Sigmoid colon (tissue), 4 donors: ENCODE data around the gene PAPOLG.

Experiments
- EP300 ChIP-seq, 4 donors: sonication (generic); formaldehyde crosslinking; IDR thresholded peaks; one replicate each; pipeline ENCODE4 v1.6.1; 2017; ENCODE audit warnings: antibody characterized with exemption in 4 of 4
- POLR2A ChIP-seq, 2 donors: fragments of 450-650 bp; IDR thresholded peaks; one replicate each; pipeline ENCODE4 v1.6.1; 2016; ENCODE audit warnings: antibody characterized with exemption in 2 of 2, mild to moderate bottlenecking in 2 of 2, moderate library complexity in 2 of 2
- TF ChIP-seq, protein P1 (sequence below), 4 experiments: fragments of 450-650 bp in 3 of 4; fragments of 200-600 bp in 1 of 4; IDR thresholded peaks; one replicate each; pipeline ENCODE4 v1.5.1; 2016 to 2019; ENCODE audit warnings: antibody characterized with exemption in 4 of 4, mild to moderate bottlenecking in 3 of 4, moderate library complexity in 2 of 4

DNA sequence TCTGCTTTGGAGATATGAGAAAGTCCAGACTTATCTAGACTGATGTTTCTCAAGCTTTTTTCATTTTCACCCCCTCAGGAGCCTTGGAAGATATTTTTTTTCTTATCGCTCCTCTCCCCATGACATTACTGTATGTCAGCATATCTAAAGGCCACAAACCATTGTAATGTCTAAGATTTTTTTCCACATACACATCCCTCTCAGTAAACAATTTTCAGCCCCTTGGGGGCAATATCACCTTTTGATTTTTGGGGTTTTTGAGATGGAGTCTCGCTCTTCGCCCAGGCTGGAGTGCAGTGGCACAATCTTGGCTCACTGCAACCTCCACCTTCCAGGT lies 65.0 kb downstream of the PAPOLG start:
- TF ChIP-seq POLR2A (IDR thresholded peaks at IDR 0.05), result no peak
- no peak for TF ChIP-seq EP300 (IDR thresholded peaks at IDR 0.05)
- TF ChIP-seq, protein P1, sequence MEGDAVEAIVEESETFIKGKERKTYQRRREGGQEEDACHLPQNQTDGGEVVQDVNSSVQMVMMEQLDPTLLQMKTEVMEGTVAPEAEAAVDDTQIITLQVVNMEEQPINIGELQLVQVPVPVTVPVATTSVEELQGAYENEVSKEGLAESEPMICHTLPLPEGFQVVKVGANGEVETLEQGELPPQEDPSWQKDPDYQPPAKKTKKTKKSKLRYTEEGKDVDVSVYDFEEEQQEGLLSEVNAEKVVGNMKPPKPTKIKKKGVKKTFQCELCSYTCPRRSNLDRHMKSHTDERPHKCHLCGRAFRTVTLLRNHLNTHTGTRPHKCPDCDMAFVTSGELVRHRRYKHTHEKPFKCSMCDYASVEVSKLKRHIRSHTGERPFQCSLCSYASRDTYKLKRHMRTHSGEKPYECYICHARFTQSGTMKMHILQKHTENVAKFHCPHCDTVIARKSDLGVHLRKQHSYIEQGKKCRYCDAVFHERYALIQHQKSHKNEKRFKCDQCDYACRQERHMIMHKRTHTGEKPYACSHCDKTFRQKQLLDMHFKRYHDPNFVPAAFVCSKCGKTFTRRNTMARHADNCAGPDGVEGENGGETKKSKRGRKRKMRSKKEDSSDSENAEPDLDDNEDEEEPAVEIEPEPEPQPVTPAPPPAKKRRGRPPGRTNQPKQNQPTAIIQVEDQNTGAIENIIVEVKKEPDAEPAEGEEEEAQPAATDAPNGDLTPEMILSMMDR (IDR thresholded peaks at IDR 0.05), result no peak
